PFSK-1 (cell line): ENCODE results near the gene USP14.

Source experiments
- FOXP2 ChIP-seq: optimal IDR thresholded peaks from 2 replicates; pipeline ENCODE3; 2011; ENCODE audit warnings: borderline replicate concordance, control low read depth, inconsistent platforms; ENCODE audit not compliant: insufficient read depth; ENCODE audit errors: extremely low read length, extremely low read depth
- POLR2AphosphoS5 ChIP-seq: IDR thresholded peaks from 2 replicates; pipeline ENCODE4 v1.6.1; 2012; ENCODE audit warnings: low read depth, mild to moderate bottlenecking, control low read depth, low read length, moderate library complexity
- REST ChIP-seq, 2 experiments: IDR thresholded peaks; 2 replicates each; pipeline versions ENCODE4 v1.6.1 to v1.8.0; 2011 to 2012; ENCODE audit warnings: low read depth in 2 of 2, low read length in 2 of 2, control low read depth in 1 of 2, inconsistent platforms in 1 of 2, mild to moderate bottlenecking in 1 of 2, moderate library complexity in 1 of 2; ENCODE audit not compliant: insufficient read depth in 1 of 2
- SIN3A ChIP-seq: IDR thresholded peaks from 2 replicates; pipeline ENCODE4 v1.6.1; 2012; ENCODE audit warnings: mild to moderate bottlenecking, low read length, moderate library complexity, borderline replicate concordance; ENCODE audit not compliant: insufficient read depth
- TAF1 ChIP-seq: IDR thresholded peaks from 2 replicates; pipeline ENCODE4 v1.6.1; 2012; ENCODE audit warnings: low read length, control low read depth, borderline replicate concordance; ENCODE audit not compliant: insufficient read depth

The USP14 gene

GRCh38 chr18:181711-182110 lies 23.4 kb downstream of the USP14 start:
- TF ChIP-seq FOXP2, result no peak
- TF ChIP-seq TAF1, result no peak
- TF ChIP-seq SIN3A, result no peak
- no peak for TF ChIP-seq POLR2AphosphoS5
- no peak for TF ChIP-seq REST (IDR thresholded peaks at IDR 0.05; ENCODE audit: insufficient read depth in 1 of 2, low read depth in 2 of 2, low read length in 2 of 2)

GRCh38 chr18:183769-184168 lies 25.4 kb downstream of the USP14 start:
- TF ChIP-seq TAF1 (no peak), REST (IDR thresholded peaks at IDR 0.05; ENCODE audit: insufficient read depth in 1 of 2, low read depth in 2 of 2, low read length in 2 of 2) (no peak)

GRCh38 chr18:189254-189653 lies 30.9 kb downstream of the USP14 start:
- TF ChIP-seq FOXP2, result no peak
- TF ChIP-seq POLR2AphosphoS5, result no peak

- TF ChIP-seq POLR2AphosphoS5, result no peak
- TF ChIP-seq SIN3A, result no peak
- no peak for TF ChIP-seq FOXP2
- TF ChIP-seq TAF1, result no peak
- no peak for TF ChIP-seq REST (IDR thresholded peaks at IDR 0.05; ENCODE audit: insufficient read depth in 1 of 2, low read depth in 2 of 2, low read length in 2 of 2)
Measured at GRCh38 chr18:191725-192124, 33.4 kb downstream of the USP14 start.

- TF ChIP-seq REST (IDR thresholded peaks at IDR 0.05; ENCODE audit: insufficient read depth in 1 of 2, low read depth in 2 of 2, low read length in 2 of 2), result no peak
- TF ChIP-seq FOXP2, result no peak
- TF ChIP-seq TAF1, result no peak
- TF ChIP-seq POLR2AphosphoS5, result no peak
- TF ChIP-seq SIN3A, result no peak
Measured at GRCh38 chr18:192801-193200, 34.4 kb downstream of the USP14 start.
